G401 (cell line): ENCODE results near the gene MRTFA. TPM values are rescaled to one million over a fixed set of nuclear protein-coding genes. Genes with fewer than 3 reads are reported as not detected.

ENCODE experiments used
- DNase-seq: peaks from one replicate; pipeline ENCODE4 v3.0.0-alpha.2; 2015; ENCODE audit warnings: low spot score
- in situ Hi-C: cut with HindIII; loops from 2 replicates; pipeline ENCODE4 v1.10.0; 2016; ENCODE audit warnings: low sequenced_read_pairs, mixed read lengths
- total RNA-seq: library from RNA; depleted of rRNA; stranded (reverse); fragments of >200 nt; shearing (Covaris generic); gene quantifications from 2 replicates; pipeline ENCODE4 v1.2.3, GENCODE V29; 2014

MRTFA gene
- total RNA-seq, 1 experiment from 2014 or later: 11.0 TPM

DNA sequence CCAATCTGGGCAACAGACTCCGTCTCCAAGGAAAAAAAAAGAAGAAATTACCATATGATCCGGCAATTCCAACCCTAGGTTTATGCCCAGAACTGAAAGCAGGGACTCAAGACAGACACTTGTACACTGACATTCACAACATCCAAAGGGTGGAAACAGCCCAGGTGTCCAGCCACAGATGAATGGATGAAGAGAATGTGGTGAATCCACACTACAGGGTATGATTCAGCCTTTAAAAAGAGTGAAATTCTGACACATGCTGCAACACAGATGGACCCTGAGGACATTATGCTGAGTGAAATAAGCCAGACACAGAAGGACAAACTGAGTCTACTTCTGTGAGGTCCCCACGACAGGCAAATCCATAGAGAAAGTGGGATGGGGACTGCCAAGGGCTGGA, 222.2 kb downstream of the MRTFA start:
- in situ Hi-C loops: no loop called here

DNA sequence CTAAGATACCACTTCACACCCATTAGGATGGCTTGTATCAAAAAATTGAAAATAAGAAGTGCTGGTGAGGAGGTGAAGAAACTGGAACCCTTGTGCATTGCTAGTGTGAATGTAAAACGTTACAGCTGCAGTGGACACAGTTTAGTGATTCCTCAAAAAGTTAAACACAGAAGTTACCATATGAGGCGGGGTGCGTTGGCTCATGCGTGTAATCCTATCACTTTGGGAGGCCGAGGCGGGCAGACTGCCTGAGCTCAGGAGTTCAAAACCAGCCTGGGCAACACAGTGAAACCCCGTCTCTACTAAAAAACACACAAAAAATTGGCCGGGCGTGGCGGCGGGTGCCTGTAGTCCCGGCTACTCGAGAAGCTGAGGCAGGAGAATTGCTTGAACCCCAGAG, 222.6 kb downstream of the MRTFA start:
- DNase-seq: no peak
- in situ Hi-C loops: no loop called here

More for the DNA sequence above, 222.2 kb downstream of the MRTFA start:
- DNase-seq: no peak

DNA sequence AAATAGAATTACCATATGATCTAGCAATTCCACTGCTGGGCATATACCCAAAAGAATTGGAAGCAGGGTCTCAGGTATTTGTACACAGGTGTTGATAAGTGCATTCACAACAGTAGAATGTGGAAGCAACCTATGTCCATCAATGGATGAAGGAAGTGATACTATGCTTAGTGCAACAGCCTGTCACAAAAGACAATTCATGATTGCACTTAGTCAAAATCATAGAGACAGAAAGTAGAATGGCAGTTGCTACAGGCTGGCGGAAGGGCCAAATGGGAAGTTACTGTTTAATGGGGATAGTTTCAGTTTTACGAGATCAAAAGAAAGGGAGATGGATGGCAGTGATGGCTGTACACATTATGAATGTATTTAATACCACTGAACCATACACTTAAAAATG, 224.1 kb downstream of the MRTFA start:
- in situ Hi-C loops: no loop called here
- no peak for DNase-seq

DNA sequence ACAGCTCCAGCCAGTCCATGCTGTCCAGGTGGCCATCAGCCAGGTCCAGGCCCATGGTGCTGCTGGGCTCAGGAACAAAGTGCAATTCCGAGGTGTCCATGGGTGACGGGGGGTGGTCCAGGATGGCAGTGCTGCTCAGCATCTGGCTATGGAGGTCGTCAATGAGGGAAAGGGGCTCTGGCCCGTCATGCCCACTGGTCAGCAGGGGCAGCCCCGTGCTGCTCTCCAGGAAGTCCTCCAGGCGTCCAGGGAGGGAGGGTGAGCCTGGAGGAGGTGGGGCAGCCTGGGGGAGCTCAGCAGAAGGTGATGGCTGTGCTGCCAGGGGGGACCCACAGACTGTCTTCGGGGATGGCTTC, 225.0 kb downstream of the MRTFA start:
- in situ Hi-C loops: no loop called here
- DNase-seq: no peak

DNA sequence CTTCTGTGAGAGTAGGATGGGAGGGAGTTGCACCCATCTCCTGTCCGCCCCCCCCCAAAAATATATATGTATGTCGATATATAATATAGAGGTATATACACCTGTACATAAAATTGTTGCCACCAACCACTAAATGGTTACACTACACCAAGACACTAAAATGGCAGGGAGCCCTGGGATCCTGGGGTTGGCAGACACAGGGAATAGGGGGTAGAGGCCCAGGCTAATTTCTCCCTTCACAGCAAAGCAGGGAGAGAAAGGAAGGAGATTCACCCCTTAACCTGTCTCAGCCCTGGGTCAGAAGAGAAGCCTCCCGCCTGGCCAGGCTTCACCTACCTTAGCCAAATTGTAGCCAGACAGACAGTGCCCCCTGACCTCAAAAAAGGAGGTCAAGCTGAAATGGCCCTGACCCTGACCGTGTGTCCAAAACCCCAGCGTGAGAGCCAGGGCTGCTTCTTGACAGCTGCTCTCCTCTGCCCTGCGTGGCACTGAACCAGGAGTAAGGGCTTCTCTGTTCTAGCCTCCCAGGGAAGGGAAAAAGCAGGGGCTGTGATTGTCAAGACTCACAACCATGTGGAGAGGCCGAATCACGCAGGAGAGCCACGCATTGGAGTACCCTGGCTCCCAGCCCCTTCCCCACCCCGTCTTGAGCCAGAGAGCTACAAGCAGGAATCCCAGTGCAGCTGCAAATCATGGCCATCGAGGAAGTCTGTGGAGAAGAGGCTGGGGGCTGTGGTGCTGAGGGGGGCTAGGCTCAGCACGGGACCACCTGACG, 225.6 kb downstream of the MRTFA start:
- in situ Hi-C loops: no loop called here

DNA sequence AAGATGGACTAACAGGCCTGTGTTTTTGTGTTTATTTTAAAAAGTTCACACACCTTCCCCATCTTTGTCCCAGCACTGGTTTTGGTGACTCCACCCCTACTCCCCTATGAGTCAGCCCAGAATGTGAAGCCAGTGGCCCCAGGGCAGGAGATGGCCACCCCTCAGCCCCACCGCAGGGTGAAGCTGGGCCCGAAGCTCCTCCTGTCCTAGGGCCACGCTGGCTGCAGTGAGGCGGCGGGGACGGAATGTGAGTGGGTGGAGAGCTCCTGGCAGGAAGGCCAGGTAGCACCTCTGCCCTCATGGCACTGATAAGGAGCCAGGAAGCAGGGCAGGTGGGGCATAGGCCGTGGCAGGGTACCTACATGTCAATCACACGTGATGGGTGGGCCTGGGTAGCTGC, 226.2 kb downstream of the MRTFA start:
- in situ Hi-C loops: no loop called here
- no peak for DNase-seq

More for the DNA sequence above, 225.6 kb downstream of the MRTFA start:
- DNase-seq: no peak

DNA sequence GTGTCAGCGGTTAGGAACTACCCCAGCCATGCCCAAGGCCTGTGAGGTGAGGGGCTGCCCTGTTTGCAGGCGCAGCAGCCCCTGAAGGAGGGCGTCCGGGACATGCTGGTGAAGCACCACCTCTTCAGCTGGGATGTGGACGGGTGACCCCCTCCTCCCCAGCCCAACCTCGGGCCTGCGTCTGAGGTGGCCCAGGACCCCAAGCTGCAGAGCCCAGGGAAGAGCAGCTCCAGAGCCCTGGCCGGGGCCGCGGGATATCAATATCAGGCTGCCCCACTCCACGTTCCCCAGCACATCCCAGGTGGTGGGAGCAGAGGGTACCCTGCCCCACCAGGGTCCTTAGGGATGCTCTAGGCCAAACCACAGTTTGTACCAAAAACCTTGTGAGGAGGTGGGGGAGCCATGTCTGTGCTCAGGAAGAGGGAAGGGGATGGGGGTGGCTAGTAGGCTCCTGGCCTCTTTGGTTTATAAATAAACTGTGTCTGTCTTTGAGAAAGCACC, 226.9 kb downstream of the MRTFA start:
- DNase-seq: no peak
- in situ Hi-C loops: no loop called here

DNA sequence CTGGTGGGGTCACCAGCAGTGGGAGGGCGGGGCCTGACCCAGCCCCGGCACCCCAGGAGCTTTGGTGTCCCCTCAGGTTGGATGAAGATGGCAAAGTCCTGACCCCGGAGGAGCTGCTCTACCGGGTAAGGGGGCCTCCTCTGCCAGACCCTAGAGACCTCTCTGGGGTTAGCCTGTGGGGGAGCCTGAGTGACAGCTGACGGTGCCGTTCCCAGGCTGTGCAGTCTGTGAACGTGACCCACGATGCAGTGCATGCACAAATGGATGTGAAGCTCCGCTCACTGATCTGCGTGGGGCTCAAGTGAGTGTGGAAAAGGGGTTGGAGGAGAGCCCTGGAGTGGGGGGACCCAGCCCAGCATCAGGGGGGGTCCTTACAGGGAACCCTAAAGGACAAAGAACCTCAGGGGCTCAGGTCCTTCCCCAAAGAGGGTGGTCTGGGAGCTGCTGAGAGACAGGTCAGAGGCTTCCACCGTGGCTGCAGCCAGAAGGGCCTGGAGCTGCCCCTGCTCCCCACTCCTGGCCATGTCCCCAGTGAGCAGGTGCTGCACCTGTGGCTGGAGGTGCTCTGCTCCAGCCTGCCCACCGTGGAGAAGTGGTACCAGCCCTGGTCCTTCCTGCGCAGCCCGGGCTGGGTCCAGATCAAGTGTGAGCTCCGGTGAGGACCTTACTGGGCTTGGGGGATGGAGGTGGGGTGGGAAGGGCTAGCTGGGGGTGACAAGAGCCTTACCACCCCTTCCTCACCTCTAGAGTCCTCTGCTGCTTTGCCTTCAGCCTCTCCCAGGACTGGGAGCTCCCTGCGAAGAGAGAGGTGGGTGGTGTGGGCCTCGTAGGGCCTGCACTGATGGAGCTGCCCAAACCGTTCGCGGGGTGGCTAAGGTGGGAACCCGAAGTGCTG, 227.6 kb downstream of the MRTFA start:
- in situ Hi-C loops: no loop called here
- no peak for DNase-seq

DNA sequence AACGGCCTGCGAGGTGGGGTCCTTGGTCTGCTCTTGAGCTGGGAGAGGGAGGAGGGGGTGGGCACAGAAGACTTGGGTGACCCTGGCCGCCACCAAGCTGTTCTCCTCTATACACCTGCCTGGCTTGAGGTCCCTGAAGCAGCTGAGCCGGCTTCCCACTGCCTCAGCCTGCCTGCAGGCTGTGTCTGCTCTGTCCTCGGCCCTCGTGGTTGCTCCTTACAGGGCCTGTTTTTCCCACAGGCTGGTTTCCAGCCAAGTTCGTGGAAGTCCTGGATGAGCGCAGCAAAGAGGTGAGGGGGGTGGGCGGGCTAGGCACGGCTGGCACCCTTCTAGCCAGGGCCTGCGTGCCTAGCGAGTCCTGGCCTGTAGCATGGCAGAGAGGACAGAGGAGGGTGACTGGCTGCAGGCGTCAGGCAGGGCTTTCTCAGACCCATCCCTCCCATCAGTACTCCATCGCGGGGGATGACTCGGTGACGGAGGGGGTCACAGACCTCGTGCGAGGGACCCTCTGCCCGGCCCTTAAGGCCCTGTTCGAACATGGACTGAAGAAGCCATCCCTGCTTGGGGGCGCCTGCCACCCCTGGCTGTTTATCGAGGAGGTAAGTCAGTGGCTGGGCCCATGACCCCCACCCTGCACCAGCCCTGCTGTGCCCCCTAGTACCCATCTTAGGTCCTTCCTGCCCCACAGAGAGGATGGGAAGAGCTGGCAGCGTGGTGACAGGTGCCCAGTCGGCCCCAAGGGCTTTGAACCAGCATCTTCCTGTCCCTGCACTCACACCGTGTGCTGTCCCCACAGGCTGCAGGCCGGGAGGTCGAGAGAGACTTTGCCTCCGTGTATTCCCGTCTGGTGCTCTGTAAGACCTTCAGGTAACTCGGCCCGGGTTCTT, 228.4 kb downstream of the MRTFA start:
- DNase-seq: no peak
- in situ Hi-C loops: no loop called here

DNA sequence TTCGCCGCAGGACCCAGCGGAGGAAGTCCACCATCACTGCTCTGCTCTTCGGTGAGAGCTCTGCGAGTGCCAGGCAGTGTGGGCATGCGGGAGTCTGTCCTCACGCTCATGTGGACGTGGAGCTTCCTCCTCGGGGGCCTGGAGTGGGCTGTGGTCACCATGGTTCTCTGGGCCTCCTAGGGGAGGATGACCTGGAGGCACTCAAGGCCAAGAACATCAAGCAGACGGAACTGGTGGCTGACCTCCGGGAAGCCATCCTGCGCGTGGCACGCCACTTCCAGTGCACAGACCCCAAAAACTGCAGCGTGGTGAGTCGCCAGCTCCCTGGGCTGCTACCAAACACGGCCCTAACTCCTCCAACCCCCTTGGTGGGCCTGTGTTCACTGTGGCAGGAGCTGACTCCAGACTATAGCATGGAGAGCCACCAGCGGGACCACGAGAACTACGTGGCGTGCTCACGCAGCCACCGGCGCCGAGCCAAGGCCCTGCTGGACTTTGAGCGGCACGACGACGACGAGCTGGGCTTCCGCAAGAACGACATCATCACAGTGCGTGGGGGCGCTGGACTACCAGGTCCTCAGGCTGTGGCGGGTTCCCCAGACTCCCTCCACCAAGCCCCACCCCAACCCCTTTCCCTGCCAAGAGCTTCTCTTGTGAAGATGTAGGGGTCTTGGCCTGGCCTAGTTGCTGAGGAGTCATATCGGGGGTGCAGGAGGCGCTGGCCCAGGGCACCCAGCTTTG, 229.3 kb downstream of the MRTFA start:
- in situ Hi-C loops: no loop called here
- DNase-seq: no peak

DNA sequence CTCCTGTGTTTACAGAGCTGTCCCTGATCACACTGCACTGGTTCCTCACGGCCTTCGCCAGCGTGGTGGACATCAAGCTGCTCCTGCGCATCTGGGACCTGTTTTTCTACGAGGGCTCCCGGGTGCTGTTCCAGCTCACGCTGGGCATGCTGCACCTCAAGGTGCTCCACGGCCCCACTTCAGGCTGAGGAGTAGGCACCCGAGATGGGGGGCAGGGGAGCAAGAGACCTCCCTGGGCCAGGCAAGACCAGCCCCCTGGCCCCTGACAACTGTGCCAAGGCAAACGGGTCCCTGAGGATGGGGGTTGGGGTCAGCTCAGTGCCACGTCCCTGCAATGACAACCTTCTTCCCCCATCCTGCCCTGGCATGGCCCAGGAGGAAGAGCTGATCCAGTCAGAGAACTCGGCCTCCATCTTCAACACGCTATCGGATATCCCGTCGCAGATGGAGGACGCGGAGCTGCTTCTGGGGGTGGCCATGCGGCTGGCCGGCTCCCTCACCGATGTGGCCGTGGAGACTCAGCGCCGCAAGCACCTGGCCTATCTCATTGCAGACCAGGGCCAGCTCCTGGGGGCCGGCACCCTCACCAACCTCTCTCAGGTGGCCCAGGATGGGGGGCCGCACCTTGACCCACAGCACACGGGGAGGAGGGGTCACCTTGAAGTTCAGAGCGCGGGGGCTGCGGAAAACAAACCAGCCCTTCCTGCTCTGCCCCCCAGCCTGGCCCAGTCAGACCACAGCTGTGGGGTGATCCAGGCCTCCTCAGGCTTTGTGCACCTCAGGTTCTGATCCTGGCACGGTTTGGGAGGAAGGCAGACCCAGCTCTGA, 230.2 kb downstream of the MRTFA start:
- in situ Hi-C loops: no loop called here
- DNase-seq: no peak

DNA sequence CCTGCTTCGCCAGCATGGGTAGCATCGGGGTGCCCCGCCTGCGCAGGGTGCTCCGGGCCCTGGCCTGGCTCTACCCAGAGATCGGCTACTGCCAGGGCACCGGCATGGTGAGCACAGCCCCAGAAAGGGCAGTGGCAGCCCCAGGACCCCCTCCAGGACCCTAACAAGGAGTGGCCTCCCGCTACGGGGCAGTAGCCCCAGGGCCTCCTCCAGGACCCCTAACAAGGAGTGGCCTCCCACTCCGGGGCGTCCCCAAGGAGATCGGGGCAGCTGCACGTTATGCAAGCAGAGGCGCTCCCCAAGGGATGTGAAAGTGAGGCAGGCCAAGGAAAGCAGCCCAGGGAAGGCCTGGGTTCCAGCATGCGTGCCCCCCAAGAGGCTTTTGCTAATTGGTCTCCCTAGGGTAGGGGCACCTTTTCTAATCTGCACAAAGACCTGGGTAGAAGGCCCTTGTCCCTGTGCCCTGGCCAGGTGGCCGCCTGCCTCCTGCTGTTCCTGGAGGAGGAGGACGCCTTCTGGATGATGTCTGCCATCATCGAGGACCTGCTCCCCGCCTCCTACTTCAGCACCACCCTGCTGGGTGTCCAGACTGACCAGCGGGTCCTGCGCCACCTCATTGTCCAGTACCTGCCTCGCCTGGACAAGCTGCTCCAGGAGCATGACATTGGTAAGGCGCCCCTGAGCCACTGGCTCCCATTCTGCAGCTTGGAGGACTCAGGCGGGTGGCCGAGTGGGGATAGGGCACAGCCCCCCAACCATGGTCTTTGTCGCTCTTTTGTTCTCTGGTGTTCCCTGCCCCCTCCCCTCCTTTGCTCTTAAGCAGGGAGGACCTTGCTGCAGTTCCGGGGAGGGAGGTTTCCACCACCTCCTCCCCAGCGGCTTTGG, 231.1 kb downstream of the MRTFA start:
- in situ Hi-C loops: no loop called here
- peak; percentile 43 for DNase-seq

DNA sequence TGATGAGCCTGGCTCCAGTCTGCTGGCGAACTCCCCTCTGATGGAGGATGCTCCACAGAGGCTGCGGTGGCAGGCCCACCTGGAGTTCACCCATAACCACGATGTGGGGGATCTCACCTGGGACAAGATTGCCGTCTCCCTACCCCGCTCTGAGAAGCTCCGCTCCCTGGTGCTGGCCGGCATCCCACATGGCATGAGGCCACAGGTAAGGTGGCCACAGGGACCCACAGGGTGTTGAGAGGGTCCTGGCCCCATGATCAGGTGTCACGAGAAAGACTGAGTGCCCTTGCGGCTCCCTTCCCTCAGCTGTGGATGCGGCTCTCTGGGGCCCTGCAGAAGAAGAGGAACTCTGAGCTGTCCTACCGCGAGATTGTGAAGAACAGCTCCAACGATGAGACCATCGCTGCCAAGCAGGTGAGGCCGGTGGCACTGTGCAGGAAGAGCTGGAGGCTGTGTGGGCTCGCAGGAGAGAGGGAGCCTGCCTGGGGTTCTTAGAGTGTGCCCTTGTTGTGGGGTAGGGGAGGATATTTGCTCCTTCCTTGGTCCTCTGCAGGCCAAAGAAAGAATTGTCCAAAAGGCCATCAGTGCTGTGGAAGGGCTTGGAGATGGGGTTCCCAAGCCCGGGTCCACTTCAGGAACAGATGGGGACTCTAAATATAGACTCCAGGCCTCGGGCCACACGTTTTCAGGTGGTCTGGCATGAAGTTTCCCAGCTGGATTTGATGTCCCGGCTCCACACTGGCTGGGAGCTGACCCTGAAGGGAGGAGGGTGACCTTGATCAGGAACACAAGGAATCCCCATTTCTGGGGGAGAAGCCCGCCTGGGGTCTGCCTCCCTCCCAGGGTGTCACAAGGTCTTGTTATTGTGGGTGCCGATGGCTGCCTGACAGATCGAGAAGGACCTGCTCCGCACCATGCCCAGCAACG, 232.0 kb downstream of the MRTFA start:
- peak; percentile 33 for DNase-seq
- in situ Hi-C loops: no loop called here

DNA sequence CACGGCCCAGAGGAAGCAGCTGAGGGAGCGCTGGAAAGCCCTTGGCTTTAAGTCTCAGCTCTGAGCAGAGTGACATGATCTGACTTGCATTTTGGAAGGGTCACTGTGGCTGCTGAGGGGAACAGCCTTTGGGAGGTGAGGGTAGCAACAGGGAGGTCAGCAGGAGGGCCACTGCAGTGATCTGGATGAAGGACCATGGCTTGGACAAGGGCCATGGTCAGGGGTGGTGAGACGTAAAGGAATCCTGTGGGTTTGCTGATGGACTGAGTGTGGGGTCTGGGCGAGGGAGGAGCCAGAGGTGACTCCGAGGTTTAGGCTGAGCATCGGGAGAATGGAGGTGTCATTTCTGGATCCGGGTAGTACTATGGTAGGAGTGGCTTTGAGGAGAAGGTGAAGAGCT, 232.9 kb downstream of the MRTFA start:
- in situ Hi-C loops: no loop called here

DNA sequence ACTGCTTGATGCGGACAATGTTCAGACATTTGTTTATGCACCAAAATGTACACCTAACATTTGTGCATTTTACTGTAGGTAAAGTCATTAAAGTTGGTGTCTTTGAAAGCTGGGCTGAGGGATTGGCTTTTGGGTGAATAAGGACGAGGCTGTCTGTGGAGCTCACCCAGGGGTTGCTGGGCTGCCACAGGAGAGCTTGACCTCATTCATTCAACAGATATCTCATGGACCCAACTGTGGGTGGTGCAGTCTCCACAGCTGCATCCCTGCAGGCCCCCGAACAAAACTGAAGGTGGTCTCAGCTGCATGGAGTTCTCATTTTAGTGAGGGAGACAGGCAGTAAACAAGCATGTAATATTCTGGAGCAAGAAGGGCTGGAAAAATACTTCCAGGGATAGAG, 233.4 kb downstream of the MRTFA start:
- no peak for DNase-seq

More for the DNA sequence above, 232.9 kb downstream of the MRTFA start:
- no peak for DNase-seq

DNA sequence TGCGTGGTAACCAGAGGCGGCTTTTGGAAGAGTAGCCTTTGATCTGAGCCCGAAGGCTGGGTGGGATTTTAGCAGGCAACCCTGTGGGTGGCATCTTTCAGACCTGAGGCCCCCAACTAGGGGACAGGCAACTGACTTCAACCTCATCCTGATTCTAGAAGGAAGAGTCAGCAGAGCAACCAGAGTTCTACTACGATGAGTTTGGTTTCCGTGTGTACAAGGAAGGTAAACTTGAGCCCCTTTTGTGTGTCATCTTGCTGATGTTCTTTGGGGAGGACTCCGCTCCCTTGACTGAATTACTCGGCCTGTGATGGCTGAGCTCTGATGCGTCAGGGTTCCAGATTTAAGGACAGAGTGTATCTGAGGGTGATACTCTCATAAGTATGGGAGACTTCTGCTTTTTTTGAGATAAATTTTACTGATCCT, 234.5 kb downstream of the MRTFA start:
- in situ Hi-C loops: no loop called here
- DNase-seq: no peak

More for the DNA sequence above, 233.4 kb downstream of the MRTFA start:
- in situ Hi-C loops: no loop called here
